ENCODE measurements around the gene SURF6.

Gene SURF6

GRCh38 chr9:133348718-133349573, 13.0 kb upstream of the SURF6 start:
- Histone ChIP-seq H3K4me1 (ENCODE audit: control insufficient read depth in 1 of 2, insufficient read depth in 1 of 2, low read depth in 1 of 2, low read length in 1 of 2) (peaks cover 32 to 34% of the 10 kb centered on the region in 2 experiments), H3K27ac (peak overlapping the region; percentile 81), H3K27me3 (no peaks in the 10 kb centered on the region), H3K9me3 (no peaks in the 10 kb centered on the region), H3K4me3 (ENCODE audit: low read depth in 1 of 2, low read length in 1 of 2) (peak overlapping the region; percentile 64 to 92), H3K36me3 (peaks cover 75% of the 10 kb centered on the region)
- no peak for TF ChIP-seq CTCF (IDR thresholded peaks at IDR 0.05)

- H3K4me1 ChIP-seq (ENCODE audit: control insufficient read depth in 1 of 2, insufficient read depth in 1 of 2, low read depth in 1 of 2, low read length in 1 of 2): peaks cover 32 to 41% of the 10 kb centered on the region in 2 experiments
- H3K9me3 ChIP-seq: no peaks in the 10 kb centered on the region
- peaks cover 75% of the 10 kb centered on the region for H3K36me3 ChIP-seq
- peak within 1 kb of the TSS; percentile 64 to 92 for H3K4me3 ChIP-seq (ENCODE audit: low read depth in 1 of 2, low read length in 1 of 2)
- no peaks in the 10 kb centered on the region for H3K27me3 ChIP-seq
- peak; percentile 30 for TF ChIP-seq CTCF (IDR thresholded peaks at IDR 0.05)
- peak within 1 kb of the TSS; percentile 81 for H3K27ac ChIP-seq
These were observed 12.2 kb upstream of the SURF6 start, which contains the start of the genes MED22 and RPL7A for GRCh38 chr9:133347985-133348717. Gene MED22 (minus strand): TSS chr9:133348131. CDS start chr9:133346662, 1,469 bp downstream. Gene RPL7A (plus strand): TSS chr9:133348218. CDS start chr9:133348244, 26 bp downstream.

GRCh38 chr9:133347515-133347984, 11.6 kb upstream of the SURF6 start:
- Histone ChIP-seq H3K9me3 (no peaks in the 10 kb centered on the region), H3K4me3 (ENCODE audit: low read depth in 1 of 2, low read length in 1 of 2) (peak overlapping the region; percentile 64 to 92), H3K4me1 (ENCODE audit: control insufficient read depth in 1 of 2, insufficient read depth in 1 of 2, low read depth in 1 of 2, low read length in 1 of 2) (peaks cover 37 to 47% of the 10 kb centered on the region in 2 experiments), H3K27ac (peak overlapping the region; percentile 81), H3K27me3 (no peaks in the 10 kb centered on the region), H3K36me3 (peaks cover 75% of the 10 kb centered on the region)
- no peak for TF ChIP-seq CTCF (IDR thresholded peaks at IDR 0.05)

- H3K9me3 ChIP-seq: no peaks in the 10 kb centered on the region
- no peaks in the 10 kb centered on the region for H3K27me3 ChIP-seq
- TF ChIP-seq CTCF (IDR thresholded peaks at IDR 0.05): no peak
- peaks cover 51 to 60% of the 10 kb centered on the region in 2 experiments for H3K4me1 ChIP-seq (ENCODE audit: control insufficient read depth in 1 of 2, insufficient read depth in 1 of 2, low read depth in 1 of 2, low read length in 1 of 2)
- peak overlapping the region; percentile 81 for H3K27ac ChIP-seq
- peaks cover 69% of the 10 kb centered on the region for H3K36me3 ChIP-seq
- H3K4me3 ChIP-seq (ENCODE audit: low read depth in 1 of 2, low read length in 1 of 2): peak overlapping the region; percentile 64 to 92
These were observed 10.2 kb upstream of the SURF6 start for GRCh38 chr9:133346021-133346785.

GRCh38 chr9:133345596-133345995, 9.6 kb upstream of the SURF6 start:
- Histone ChIP-seq H3K36me3 (peaks cover 63% of the 10 kb centered on the region), H3K27me3 (no peaks in the 10 kb centered on the region), H3K4me1 (ENCODE audit: control insufficient read depth in 1 of 2, insufficient read depth in 1 of 2, low read depth in 1 of 2, low read length in 1 of 2) (peaks cover 57 to 67% of the 10 kb centered on the region in 2 experiments)

More at GRCh38 chr9:133345596-133345995, 9.6 kb upstream of the SURF6 start:
- H3K4me3 ChIP-seq (ENCODE audit: low read depth in 1 of 2, low read length in 1 of 2): no peak overlapping the region
- no peak for TF ChIP-seq CTCF (IDR thresholded peaks at IDR 0.05)
- H3K9me3 ChIP-seq: no peaks in the 10 kb centered on the region
- H3K27ac ChIP-seq: no peak overlapping the region
